Tongue (tissue), 2 donors: ENCODE measurements around the gene LMOD1. TPM values are rescaled to one million over a fixed set of nuclear protein-coding genes. Genes with fewer than 3 reads are reported as not detected.
"Not testable (repeated sequence)": the region's sequence is repeated elsewhere in the genome, so short reads cannot be mapped to it uniquely, and the experiment has no call there.

Source experiments
- DNase-seq: peaks from one replicate; pipeline ENCODE4 v3.0.0-alpha.2; 2015
- total RNA-seq: library from RNA; depleted of rRNA; stranded (reverse); fragments of >200 nt; gene quantifications from one replicate; pipeline ENCODE4 v1.2.3, GENCODE V29; 2014

The LMOD1 gene
- total RNA-seq, 1 donor from 2014 or later, result 6.1 TPM

- DNase-seq, result no peak
Observed at GRCh38 chr1:201947697-201948008, 1.3 kb upstream of the LMOD1 start.

- no peak for DNase-seq
Observed at GRCh38 chr1:201945863-201946223, 505 bp downstream of the LMOD1 start.

GRCh38 chr1:201945157-201945556 lies 1.2 kb downstream of the LMOD1 start:
- no peak for DNase-seq

- no peak for DNase-seq
Observed at GRCh38 chr1:201944639-201945038, 1.7 kb downstream of the LMOD1 start.

- DNase-seq, result no peak
Observed at GRCh38 chr1:201944002-201944401, 2.3 kb downstream of the LMOD1 start.

- no peak for DNase-seq
Observed at GRCh38 chr1:201942129-201942495, 4.2 kb downstream of the LMOD1 start.

GRCh38 chr1:201941420-201942128 lies 4.8 kb downstream of the LMOD1 start:
- DNase-seq, result peak; percentile 56

GRCh38 chr1:201940316-201940715 lies 6.0 kb downstream of the LMOD1 start:
- DNase-seq, result not testable (repeated sequence)

GRCh38 chr1:201939574-201939973 lies 6.8 kb downstream of the LMOD1 start:
- no peak for DNase-seq

- DNase-seq, result no peak
Observed at GRCh38 chr1:201939148-201939547, 7.2 kb downstream of the LMOD1 start.

GRCh38 chr1:201938440-201939035 lies 7.8 kb downstream of the LMOD1 start:
- peak; percentile 52 for DNase-seq

GRCh38 chr1:201937624-201938213 lies 8.6 kb downstream of the LMOD1 start:
- no peak for DNase-seq

GRCh38 chr1:201933840-201934430 lies 12.4 kb downstream of the LMOD1 start:
- DNase-seq, result no peak

GRCh38 chr1:201930803-201931202 lies 15.5 kb downstream of the LMOD1 start:
- DNase-seq, result no peak

GRCh38 chr1:201930137-201930536 lies 16.2 kb downstream of the LMOD1 start:
- DNase-seq, result no peak

GRCh38 chr1:201928266-201928665 lies 18.1 kb downstream of the LMOD1 start:
- no peak for DNase-seq

- peak; percentile 51 for DNase-seq
Observed at GRCh38 chr1:201925981-201926645, 20.2 kb downstream of the LMOD1 start.

GRCh38 chr1:201925301-201925567 lies 21.1 kb downstream of the LMOD1 start:
- DNase-seq, result no peak

GRCh38 chr1:201921952-201922558 lies 24.3 kb downstream of the LMOD1 start:
- DNase-seq, result no peak

GRCh38 chr1:201918343-201918742 lies 28.0 kb downstream of the LMOD1 start:
- DNase-seq, result no peak

GRCh38 chr1:201917362-201918033 lies 28.9 kb downstream of the LMOD1 start:
- DNase-seq, result no peak

- peak; percentile 29 for DNase-seq
Observed at GRCh38 chr1:201916649-201917249, 29.6 kb downstream of the LMOD1 start.
